ENCODE measurements around the gene UVRAG.
A peak's percentile ranks its signal among the peaks of the same experiment; 100 is the strongest.
"Not testable (repeated sequence)": the region's sequence is repeated elsewhere in the genome, so short reads cannot be mapped to it uniquely, and the experiment has no call there.

UVRAG gene

DNA sequence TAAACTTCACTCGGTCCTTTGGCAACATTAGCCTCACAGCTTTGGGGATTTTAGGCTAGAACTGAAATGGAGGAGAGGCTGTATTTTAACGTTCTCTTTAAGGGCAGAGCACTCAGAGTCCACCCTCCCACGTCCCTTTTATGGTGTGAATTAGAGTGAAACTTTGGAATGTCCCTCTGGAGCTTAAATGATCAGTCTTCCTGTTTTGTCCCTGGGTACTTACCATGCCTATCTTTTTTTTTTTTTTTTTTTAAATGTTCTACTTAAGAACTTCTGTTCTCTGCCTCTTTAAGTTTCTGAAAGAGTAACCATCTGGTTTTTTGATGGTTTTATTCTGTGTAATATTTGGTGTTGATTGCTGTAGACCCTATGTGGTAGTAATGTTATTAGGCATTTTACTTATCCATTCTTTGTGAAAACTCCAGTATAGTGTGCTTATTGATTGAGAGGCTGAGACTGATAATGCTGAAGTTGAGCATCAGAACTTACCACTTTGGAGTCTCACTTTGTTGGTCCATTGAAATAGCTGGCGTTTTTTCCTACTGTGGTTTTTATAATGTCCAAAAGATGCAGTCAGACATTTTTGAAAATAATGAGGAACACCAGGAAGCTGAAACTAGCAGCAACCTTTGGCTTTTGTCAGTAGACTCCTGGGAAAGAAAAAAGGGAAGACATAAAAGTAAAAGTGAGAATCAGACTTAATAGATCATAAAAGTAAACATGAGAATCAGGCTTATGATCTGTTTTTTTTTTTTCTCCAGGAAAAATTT lies 11.6 kb downstream of the UVRAG start:
- no peak for DNase-seq (ENCODE audit: low read depth, low spot score)
- no peak overlapping the region for H3K4me3 ChIP-seq (ENCODE audit: low read length)

DNA sequence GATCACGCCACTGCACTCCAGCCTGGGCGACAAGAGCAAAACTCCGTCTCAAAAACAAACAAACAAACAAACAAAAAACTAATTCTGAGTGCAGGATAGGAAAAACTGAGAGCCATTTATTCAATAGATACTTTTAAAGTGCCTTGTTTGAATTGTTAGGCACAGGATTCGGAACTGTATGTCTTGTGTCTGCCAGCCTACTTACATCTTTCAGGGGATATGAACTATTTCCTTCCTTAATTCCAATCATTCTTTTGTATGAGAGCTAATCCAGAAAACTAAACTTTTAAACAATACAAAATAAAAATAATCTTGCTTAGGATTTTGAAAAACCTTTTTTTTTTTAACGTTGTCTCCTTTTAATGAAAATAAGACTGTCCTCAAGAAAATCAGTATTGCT lies 12.6 kb downstream of the UVRAG start:
- H3K4me3 ChIP-seq (ENCODE audit: low read length), result no peak overlapping the region
- DNase-seq (ENCODE audit: low read depth, low spot score), result no peak

DNA sequence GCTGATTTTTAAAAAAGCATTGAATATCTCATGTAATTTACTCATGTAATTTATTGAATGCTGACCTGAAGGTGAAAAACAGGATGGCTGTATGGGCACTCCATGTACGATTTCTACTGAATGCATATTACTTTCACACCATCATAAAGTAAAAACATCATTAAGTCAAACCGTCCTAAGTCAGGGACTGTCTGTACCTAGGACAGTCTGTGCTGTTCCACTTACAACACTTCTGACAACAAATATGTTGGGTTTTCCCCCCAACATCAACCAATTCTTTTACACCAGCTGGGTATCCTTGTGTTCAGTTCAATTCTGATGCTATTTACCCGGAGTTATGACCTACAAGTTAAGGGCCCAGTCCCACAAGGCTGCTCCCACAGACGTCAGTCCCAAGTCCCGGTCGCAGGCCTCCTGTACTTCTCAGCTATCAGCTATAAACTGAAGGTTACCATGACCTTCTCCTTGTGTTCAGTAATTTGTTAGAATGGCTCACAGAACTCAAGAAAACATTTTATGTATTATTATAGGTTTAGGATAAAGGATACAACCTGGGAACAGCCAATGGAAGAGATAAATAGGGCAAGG lies 17.0 kb downstream of the UVRAG start:
- DNase-seq (ENCODE audit: low read depth, low spot score), result no peak

DNA sequence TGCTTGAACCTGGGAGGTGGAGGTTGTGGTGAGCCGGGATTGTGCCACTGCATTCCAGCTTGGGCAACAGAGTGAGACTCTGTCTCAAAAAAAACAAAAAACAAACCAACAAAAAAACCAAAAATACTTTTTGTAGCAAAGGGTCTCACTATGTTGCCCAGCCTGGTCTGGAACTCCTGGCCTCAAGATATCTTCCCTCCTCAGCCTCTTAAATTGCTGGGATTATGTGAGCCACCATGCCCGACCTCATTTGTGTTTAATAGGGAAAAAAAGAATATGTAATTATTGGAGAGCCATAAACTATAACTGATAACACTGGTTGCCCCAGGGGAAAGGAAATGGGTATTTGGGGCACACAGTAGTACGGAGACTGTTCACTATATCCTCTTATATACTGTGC lies 19.7 kb downstream of the UVRAG start:
- DNase-seq (ENCODE audit: low read depth, low spot score), result no peak
- H3K4me3 ChIP-seq (ENCODE audit: low read length), result no peak overlapping the region

More for the DNA sequence above, 17.0 kb downstream of the UVRAG start:
- H3K4me3 ChIP-seq (ENCODE audit: low read length), result no peak overlapping the region

DNA sequence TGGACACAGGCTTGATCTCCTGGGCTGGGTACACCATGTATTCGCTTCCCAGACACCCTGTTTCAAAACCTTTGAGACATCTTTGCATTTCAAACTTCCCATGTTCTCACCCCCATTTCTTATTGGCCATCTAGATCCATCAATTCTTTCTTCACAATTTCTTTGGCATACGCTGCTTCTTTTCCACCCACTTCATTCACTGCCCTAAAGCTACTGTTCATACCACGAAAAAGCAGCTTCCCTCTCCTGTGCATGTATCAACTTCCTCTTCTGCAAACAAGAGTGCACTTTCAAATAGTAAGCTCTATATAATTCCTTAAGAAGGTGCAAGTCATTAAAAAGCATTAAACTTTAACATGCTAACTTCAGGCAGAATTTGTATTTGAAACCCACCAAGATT lies 21.4 kb downstream of the UVRAG start:
- H3K4me3 ChIP-seq (ENCODE audit: low read length), result no peak overlapping the region
- DNase-seq (ENCODE audit: low read depth, low spot score), result no peak

DNA sequence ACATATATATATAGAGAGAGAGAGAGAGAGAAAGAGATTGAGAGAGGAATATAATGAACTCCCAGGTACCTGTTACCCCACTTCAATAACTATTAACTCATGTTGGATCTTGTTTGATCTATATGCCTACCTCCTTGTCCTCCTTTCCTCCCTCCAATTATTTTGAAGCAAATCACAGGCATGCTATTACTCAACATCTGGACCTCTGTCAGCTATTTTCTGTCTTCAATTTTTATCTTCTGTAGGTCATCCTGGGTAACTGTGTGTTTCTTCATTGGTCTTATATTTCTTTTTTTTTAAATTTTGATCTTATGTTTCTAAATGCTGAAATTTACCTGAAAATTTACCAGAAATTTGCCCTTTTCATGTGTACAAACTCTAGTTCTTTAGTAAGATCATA lies 24.8 kb downstream of the UVRAG start:
- no peak overlapping the region for H3K4me3 ChIP-seq (ENCODE audit: low read length)

DNA sequence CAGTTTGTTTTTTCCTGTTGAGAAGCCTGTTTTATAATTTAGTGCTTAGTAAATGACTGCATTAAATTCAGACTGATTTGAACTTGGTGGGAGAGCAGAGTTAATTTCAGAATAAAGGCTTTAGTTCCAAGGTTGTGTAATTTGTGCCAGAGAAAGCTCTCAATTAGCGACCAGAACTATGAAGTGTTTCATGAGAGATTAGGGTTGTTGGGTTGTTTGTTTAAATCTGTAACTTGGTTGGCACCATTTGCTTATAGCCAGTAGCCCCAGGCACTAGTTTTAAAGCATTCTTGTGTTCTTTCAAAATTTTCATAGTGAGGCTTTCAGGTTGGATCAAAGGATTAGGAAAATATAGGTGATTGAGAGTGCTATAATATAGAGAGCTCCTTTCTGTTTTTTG lies 25.5 kb downstream of the UVRAG start:
- no peak for DNase-seq (ENCODE audit: low read depth, low spot score)
- no peak overlapping the region for H3K4me3 ChIP-seq (ENCODE audit: low read length)

More for the DNA sequence above, 24.8 kb downstream of the UVRAG start:
- DNase-seq (ENCODE audit: low read depth, low spot score), result no peak

DNA sequence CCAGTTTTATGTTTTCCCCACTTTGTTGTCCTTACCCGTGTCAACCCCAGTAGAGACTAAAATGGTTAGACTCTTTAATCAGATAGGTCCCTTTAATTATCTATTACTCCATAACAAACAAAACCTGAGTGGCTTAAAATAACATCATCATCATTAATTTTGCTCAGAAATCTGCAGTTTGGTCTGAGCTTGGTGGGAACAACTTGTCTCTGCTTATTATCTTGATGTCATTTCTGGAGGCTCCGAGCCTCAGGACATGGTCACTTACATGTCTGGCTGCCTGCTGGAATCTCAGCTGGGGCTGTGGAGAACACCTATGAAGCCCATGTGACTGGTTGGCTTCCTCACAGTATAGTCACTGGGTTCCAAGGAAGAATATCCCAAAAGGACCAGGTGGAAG lies 26.7 kb downstream of the UVRAG start:
- H3K4me3 ChIP-seq (ENCODE audit: low read length), result no peak overlapping the region
- DNase-seq (ENCODE audit: low read depth, low spot score), result no peak

DNA sequence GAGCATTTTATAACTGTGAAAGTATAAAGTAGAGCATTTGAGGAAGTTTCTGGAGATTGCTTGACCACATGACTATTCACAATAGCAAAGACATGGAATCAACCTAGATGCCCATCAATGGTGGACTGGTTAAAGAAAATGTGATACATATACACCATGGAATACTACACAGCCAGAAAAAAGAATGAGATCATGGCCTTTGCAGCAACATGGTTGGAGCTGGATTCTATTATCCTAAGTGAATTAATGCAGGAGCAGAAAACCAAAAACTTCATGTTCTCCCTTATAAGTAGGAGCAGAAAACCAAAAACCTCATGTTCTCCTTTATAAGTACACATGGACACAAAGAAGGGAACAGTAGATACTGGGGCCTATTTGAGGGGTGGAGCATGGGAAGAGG lies 30.3 kb downstream of the UVRAG start:
- DNase-seq (ENCODE audit: low read depth, low spot score), result no peak
- no peak overlapping the region for H3K4me3 ChIP-seq (ENCODE audit: low read length)

DNA sequence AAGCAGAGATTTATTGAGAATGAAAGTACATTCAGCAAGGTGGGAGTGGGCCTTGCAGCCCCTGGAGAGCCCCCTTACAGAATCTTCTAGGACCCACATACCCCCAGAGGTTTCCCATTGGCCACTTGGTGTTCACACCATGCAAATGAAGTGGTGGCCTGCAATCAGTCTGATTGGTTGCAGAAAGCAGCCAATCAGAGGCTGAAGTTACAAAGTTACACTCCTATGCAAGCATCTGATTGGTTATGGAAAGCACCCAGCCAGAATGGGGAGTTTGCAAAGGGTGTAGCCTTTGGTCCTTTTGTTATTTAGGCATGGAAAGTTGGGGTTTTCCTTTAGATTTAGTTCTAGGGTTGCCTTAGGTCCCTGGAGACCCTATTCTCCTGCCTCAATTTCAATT lies 34.9 kb downstream of the UVRAG start:
- peak; percentile 10 for DNase-seq (ENCODE audit: low read depth, low spot score)
- H3K4me3 ChIP-seq (ENCODE audit: low read length), result no peak overlapping the region

DNA sequence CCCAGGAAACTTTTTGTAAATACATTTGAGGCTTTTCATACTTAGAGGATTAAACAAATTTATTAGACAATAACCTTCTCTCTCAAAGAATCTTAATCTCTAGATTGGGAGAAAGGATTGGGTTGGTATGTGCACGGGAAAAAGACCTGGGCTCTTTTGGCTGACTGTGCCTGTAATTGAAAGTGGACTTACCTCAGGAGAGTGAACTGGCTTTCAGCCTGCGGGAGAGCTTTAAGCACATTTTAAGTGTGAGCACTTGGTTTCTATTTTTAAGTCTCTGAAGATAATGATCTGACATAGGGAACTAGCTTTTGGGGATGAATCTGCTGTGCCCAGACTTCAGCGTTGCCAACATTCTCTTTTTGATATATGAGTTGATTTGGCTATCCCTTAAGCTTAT lies 35.8 kb downstream of the UVRAG start:
- no peak for DNase-seq (ENCODE audit: low read depth, low spot score)
- H3K4me3 ChIP-seq (ENCODE audit: low read length), result no peak overlapping the region

DNA sequence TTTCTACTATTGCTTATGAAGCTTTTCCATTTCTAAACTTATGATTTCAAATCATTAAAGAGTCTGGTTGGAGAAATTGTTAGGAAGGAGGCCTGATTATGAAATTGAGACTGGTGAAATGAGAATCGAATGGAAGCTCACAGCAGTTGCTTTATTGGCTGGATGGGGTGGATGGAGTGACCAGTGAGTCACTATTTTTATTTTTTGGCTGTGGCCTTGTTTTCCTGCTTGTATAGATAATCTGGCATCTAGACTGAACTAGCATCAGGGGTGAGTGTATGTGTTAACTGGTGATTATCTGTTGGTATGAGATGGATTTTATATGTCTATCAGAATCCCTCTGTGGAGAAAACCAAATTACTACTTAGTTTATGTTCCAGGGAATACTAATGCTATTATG lies 36.2 kb downstream of the UVRAG start:
- DNase-seq (ENCODE audit: low read depth, low spot score), result no peak
- H3K4me3 ChIP-seq (ENCODE audit: low read length), result no peak overlapping the region

DNA sequence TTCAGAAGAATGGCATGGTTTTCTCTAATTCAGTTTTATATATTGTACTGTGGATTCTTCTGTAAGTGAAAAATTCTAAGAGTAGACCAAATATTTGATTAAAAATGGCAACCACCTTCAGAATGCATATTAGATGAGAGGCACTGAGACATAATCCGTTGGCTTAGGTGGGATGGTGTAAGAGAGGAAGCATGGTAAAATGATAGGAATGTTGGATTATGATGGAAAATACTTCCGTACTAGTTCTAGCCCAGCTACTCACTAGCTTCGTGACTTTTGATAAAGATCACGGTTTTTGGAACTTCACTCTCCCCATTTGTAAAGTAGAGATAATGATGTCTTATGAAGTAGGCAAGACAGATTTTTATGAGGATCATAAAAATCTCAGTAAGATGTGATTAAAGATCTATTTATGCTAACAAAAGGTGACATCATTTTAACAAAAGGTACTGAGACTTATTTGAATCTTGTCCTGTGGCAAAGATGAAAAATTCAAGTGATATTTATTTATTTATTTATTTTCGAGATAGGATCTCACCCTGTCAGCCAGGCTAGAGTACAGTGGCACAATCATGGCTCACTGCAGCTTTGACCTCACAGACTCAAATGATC lies 37.5 kb downstream of the UVRAG start:
- no peak overlapping the region for H3K4me3 ChIP-seq (ENCODE audit: low read length)
- DNase-seq (ENCODE audit: low read depth, low spot score), result no peak

DNA sequence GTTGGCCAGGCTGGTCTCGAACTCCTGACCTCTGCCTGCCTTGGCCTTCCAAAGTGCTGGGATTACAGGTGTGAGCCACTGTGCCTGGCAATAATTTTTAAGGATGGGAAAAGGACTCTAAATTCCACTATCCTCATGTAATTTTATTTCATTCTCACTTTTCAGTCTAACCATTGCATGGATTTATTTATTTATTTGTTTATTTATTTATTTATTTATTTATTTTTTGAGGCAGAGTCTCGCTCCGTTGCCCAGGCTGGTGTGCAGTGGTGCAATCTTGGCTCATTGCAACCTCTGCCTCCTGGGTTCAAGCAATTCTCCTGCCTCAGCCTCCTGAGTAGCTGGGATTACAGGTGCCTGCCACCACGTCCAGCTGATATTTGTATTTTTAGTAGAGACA lies 38.6 kb downstream of the UVRAG start:
- not testable (repeated sequence) for H3K4me3 ChIP-seq (ENCODE audit: low read length); DNase-seq (ENCODE audit: low read depth, low spot score)

DNA sequence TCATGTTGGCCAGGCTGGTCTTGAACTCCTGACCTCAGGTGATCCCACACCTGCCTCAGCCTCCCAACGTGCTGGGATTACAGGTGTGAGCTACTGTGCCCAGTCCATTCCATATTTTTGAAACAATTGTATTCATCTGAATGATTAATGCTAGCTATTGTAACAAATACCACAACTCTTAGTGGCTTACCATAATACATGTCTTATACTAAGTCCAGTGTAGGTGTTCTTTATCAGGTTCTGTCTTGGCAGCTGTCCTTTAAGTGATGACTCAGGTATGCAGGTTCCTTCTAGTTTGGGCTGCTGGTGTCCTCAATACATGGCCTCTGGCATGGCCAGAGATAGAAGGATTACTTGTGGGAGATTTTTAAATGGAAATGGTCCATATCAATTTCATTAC lies 39.0 kb downstream of the UVRAG start:
- no peak overlapping the region for H3K4me3 ChIP-seq (ENCODE audit: low read length)
- no peak for DNase-seq (ENCODE audit: low read depth, low spot score)

DNA sequence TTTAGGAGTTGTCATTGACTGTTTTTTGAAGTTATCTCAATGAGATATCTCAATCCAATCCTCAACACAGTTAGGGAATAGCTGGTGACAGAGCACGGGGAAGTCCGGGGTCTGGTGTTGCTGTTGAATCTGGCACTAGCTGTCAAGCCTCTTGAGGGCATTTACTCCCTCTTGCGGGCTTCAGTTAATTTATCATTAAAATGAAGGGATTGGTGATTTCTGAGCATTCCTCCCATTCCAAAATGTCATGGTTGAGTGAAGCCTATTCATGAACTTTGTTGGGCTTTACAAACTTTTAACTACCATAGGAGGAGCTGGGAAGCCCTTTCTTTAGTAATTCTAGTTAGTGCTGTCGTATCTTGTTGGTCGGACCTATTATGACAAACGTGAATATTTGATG lies 40.2 kb downstream of the UVRAG start:
- no peak overlapping the region for H3K4me3 ChIP-seq (ENCODE audit: low read length)
- no peak for DNase-seq (ENCODE audit: low read depth, low spot score)

DNA sequence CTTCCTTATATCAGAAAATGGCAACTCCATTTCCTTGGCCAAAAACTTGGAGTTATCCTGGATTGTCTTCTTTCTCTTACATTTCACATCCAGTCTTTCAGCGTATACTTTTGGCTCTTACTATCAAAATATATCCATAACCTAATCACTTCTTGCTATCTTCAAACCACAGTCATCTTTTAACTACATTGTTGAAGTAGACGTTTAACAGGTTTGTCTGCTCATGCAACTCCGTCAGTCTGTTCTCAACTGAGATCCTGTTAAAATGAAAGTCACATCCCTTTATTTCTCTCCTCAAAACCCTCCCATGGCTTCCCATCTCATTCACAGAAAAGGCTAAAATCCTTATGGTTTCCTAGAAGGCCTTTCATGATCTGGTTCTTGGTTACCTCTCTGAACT lies 41.9 kb downstream of the UVRAG start:
- DNase-seq (ENCODE audit: low read depth, low spot score), result no peak
- H3K4me3 ChIP-seq (ENCODE audit: low read length), result no peak overlapping the region

DNA sequence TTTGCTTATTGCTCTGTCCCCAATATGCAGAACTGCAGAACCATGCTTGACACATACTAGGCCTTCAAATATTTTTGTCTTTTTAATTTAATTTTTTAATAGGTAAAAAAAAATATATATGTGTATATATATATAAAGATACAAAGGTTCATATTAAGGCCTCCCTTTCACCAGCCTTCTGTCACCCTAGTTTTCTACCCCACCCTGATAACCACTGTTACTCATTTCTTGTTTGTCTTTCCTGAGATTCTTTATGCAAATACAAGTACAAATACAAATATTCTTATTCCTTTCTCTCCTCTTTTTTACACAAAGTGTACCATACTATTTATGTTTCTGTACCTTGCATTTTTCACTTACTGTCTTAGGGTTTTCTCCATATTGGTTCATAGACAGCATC lies 43.0 kb downstream of the UVRAG start:
- no peak for DNase-seq (ENCODE audit: low read depth, low spot score)
- no peak overlapping the region for H3K4me3 ChIP-seq (ENCODE audit: low read length)

DNA sequence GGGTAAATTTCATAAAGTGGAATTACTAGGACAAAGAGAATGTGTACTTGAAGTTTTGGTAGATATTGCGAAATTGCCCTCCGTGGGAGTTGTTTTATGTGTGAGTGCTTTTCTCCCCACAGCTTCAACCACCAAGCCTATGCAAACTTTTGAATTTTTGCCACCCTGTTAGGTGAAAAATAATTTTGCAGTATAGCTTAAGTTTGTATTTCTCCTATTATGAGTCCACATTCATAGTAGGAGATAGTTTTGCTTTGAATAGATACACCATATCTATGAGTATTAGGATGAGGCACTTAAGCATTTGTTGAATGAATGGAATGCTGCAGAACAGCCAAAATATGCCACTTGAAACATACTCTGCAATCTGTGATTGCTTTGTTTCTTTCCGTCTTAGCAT lies 43.6 kb downstream of the UVRAG start:
- no peak for DNase-seq (ENCODE audit: low read depth, low spot score)
- no peak overlapping the region for H3K4me3 ChIP-seq (ENCODE audit: low read length)

DNA sequence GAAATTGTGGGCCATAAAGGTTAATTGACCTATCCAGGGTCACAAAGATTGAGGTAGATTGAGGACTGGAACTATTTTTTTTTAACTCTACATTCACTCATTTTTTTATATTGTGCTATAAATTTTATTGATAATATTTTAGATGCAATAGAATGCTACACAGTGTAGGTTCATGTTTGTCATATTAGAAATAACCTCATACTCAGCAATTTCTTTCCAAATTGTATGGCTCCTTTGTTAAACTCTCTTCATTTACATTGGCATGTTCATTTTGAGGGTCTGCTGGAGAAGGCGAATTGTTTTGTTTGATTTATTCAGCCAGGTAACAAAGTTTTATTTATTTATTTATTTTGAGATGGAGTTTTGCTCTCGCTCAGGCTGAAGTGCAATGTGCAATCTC lies 44.6 kb downstream of the UVRAG start:
- H3K4me3 ChIP-seq (ENCODE audit: low read length), result no peak overlapping the region
- no peak for DNase-seq (ENCODE audit: low read depth, low spot score)

DNA sequence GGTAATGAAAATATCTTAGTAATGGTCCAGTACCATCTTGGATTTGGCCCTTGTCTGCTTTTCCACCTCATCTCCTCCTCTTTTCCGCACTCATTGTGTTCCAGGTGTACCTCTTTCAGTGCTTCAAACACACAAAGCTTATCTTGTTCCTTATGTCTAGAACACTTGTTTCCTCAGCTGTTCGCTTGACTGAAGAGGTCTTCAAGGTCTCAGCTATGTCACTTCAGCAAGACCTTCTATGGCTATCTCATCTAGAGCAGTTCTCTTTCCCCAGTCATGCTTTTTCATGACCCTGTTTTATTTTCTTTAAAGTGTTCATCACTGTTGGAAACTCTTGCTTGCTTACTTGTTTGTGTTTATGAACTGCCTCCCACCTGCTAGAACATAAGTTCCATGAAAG lies 47.4 kb downstream of the UVRAG start:
- no peak for DNase-seq (ENCODE audit: low read depth, low spot score)
- H3K4me3 ChIP-seq (ENCODE audit: low read length), result no peak overlapping the region
